H9 (cell line): Measurements from ENCODE around the gene EPS8L3. TPM values are rescaled to one million over a fixed set of nuclear protein-coding genes. Genes with fewer than 3 reads are reported as not detected.

Source experiments
- DNase-seq: peaks from one replicate; pipeline ENCODE4 v3.0.0-alpha.2; 2017
- H2AFZ ChIP-seq: one replicate; pipeline ENCODE4 v1.6.1; 2013; ENCODE audit warnings: mild to moderate bottlenecking, low read length, control low read depth, moderate library complexity
- H2AK5ac ChIP-seq: 2 replicates; pipeline ENCODE4 v1.6.1; 2013; ENCODE audit warnings: low read length, control low read depth, mixed read lengths; ENCODE audit not compliant: insufficient read length
- H2BK120ac ChIP-seq: one replicate; pipeline ENCODE4 v1.6.1; 2013; ENCODE audit warnings: low read depth, mild to moderate bottlenecking, low read length, control low read depth, inconsistent platforms; ENCODE audit not compliant: poor library complexity, severe bottlenecking
- H2BK12ac ChIP-seq: 2 replicates; pipeline ENCODE4 v1.6.1; 2013; ENCODE audit warnings: low read length, control low read depth, mixed read lengths, low read depth; ENCODE audit not compliant: insufficient read length
- H2BK15ac ChIP-seq: 2 replicates; pipeline ENCODE4 v1.6.1; 2013; ENCODE audit warnings: low read depth, low read length, control low read depth
- H2BK20ac ChIP-seq: one replicate; pipeline ENCODE4 v1.6.1; 2013; ENCODE audit warnings: low read depth, mild to moderate bottlenecking, low read length, control low read depth, inconsistent platforms; ENCODE audit not compliant: poor library complexity, severe bottlenecking
- H2BK5ac ChIP-seq: 2 replicates; pipeline ENCODE4 v1.6.1; 2013; ENCODE audit warnings: low read length, control low read depth, mixed read lengths; ENCODE audit not compliant: insufficient read length
- H3K14ac ChIP-seq: 2 replicates; pipeline ENCODE4 v1.6.1; 2013; ENCODE audit warnings: low read length, control low read depth; ENCODE audit not compliant: insufficient read depth
- H3K18ac ChIP-seq: 2 replicates; pipeline ENCODE4 v1.6.1; 2013; ENCODE audit warnings: low read depth, mild to moderate bottlenecking, mixed read lengths, low read length, control low read depth; ENCODE audit not compliant: insufficient read length
- H3K23ac ChIP-seq: 2 replicates; pipeline ENCODE4 v1.6.1; 2013; ENCODE audit warnings: low read length, control low read depth, mixed read lengths, low read depth; ENCODE audit not compliant: insufficient read length
- H3K23me2 ChIP-seq: 2 replicates; pipeline ENCODE4 v1.6.1; 2013; ENCODE audit warnings: low read depth, mild to moderate bottlenecking, mixed read lengths, low read length, control low read depth; ENCODE audit not compliant: insufficient read length, poor library complexity, severe bottlenecking
- H3K27ac ChIP-seq: 2 replicates; pipeline ENCODE4 v1.5.1; 2013; ENCODE audit warnings: low read length, control low read depth, mixed read lengths, low read depth; ENCODE audit not compliant: insufficient read length
- H3K27me3 ChIP-seq: 2 replicates; pipeline ENCODE4 v1.6.1; 2013; ENCODE audit warnings: low read length, control low read depth, inconsistent platforms; ENCODE audit not compliant: insufficient read depth
- H3K4ac ChIP-seq: 2 replicates; pipeline ENCODE4 v1.6.1; 2013; ENCODE audit warnings: low read depth, mild to moderate bottlenecking, control low read depth, inconsistent platforms, low read length, moderate library complexity
- H3K4me1 ChIP-seq: 2 replicates; pipeline ENCODE4 v1.6.1; 2013; ENCODE audit warnings: low read length, control low read depth, inconsistent platforms; ENCODE audit not compliant: insufficient read depth
- H3K4me2 ChIP-seq: 2 replicates; pipeline ENCODE4 v1.6.1; 2013; ENCODE audit warnings: low read length, control low read depth, mixed read lengths; ENCODE audit not compliant: insufficient read length, insufficient read depth
- H3K56ac ChIP-seq: 2 replicates; pipeline ENCODE4 v1.6.1; 2013; ENCODE audit warnings: low read depth, mild to moderate bottlenecking, mixed read lengths, low read length, control low read depth; ENCODE audit not compliant: insufficient read length
- H3K79me1 ChIP-seq: 2 replicates; pipeline ENCODE4 v1.6.1; 2013; ENCODE audit warnings: low read depth, mild to moderate bottlenecking, moderate library complexity, low read length, control low read depth, inconsistent platforms; ENCODE audit not compliant: insufficient read depth, poor library complexity, severe bottlenecking
- H3K79me2 ChIP-seq: 2 replicates; pipeline ENCODE4 v1.6.1; 2013; ENCODE audit warnings: low read length, control low read depth, inconsistent platforms; ENCODE audit not compliant: insufficient read depth
- H3K9ac ChIP-seq: 2 replicates; pipeline ENCODE4 v1.6.1; 2013; ENCODE audit warnings: low read length, control low read depth, mixed read lengths; ENCODE audit not compliant: insufficient read length; ENCODE audit errors: extremely low read depth
- H3K9me3 ChIP-seq: one replicate; pipeline ENCODE4 v1.6.1; 2013; ENCODE audit warnings: low read depth, low read length, inconsistent platforms; ENCODE audit not compliant: control insufficient read depth
- H3T11ph ChIP-seq: one replicate; pipeline ENCODE4 v1.6.1; 2013; ENCODE audit warnings: mild to moderate bottlenecking, low read length, control low read depth, inconsistent platforms
- H4K20me1 ChIP-seq: one replicate; pipeline ENCODE4 v1.6.1; 2013; ENCODE audit not compliant: control insufficient read depth, insufficient read length, insufficient read depth
- H4K5ac ChIP-seq: 2 replicates; pipeline ENCODE4 v1.6.1; 2013; ENCODE audit warnings: low read depth, mild to moderate bottlenecking, mixed read lengths, low read length, control low read depth; ENCODE audit not compliant: insufficient read length
- H4K8ac ChIP-seq: replicated peaks from 2 replicates; pipeline ENCODE4 v1.6.1; 2013; ENCODE audit warnings: low read length, control low read depth, mixed read lengths, low read depth; ENCODE audit not compliant: insufficient read length
- H4K91ac ChIP-seq: 2 replicates; pipeline ENCODE4 v1.6.1; 2013; ENCODE audit warnings: low read depth, mild to moderate bottlenecking, moderate library complexity, mixed read lengths, low read length, control low read depth; ENCODE audit not compliant: insufficient read length
- H3K27ac Mint-ChIP-seq, 3 experiments: 2 replicates in 2 of 3; 3 replicates in 1 of 3; pipeline ENCODE4 v1.8.0; 2020 to 2021; ENCODE audit warnings: mixed read lengths in 3 of 3, mild to moderate bottlenecking in 1 of 3, moderate library complexity in 1 of 3
- H3K27me3 Mint-ChIP-seq: 2 replicates; pipeline ENCODE4 v1.8.0; 2021; ENCODE audit warnings: low read depth, mild to moderate bottlenecking, moderate library complexity, mixed read lengths
- H3K36me3 Mint-ChIP-seq, 3 experiments: 2 replicates in 2 of 3; 3 replicates in 1 of 3; pipeline ENCODE4 v1.8.0; 2020 to 2021; ENCODE audit warnings: low read depth in 3 of 3, mixed read lengths in 3 of 3; ENCODE audit not compliant: insufficient read depth in 1 of 3
- H3K4me1 Mint-ChIP-seq, 2 experiments: 2 replicates each; pipeline ENCODE4 v1.8.0; 2020; ENCODE audit warnings: mixed read lengths in 2 of 2
- H3K4me3 Mint-ChIP-seq, 2 experiments: 2 replicates in 1 of 2; 3 replicates in 1 of 2; pipeline ENCODE4 v1.8.0; 2020 to 2021; ENCODE audit warnings: mild to moderate bottlenecking in 2 of 2, mixed read lengths in 2 of 2, moderate library complexity in 1 of 2
- H3K9me3 Mint-ChIP-seq, 2 experiments: 2 replicates in 1 of 2; 3 replicates in 1 of 2; pipeline ENCODE4 v1.8.0; 2020; ENCODE audit warnings: mild to moderate bottlenecking in 2 of 2, mixed read lengths in 2 of 2, moderate library complexity in 1 of 2
- WGBS: extraction: QIAGEN DNeasy Blood & Tissue Kit; methylation state at CpG from one replicate; pipeline ENCODE4 v1.1.7; 2013; ENCODE audit warnings: missing lambda C conversion rate, low lambda C conversion rate, mixed read lengths; ENCODE audit not compliant: insufficient read length; ENCODE audit errors: extremely low coverage; 5-methylcytosine and 5-hydroxymethylcytosine counted together
- total RNA-seq: library from RNA; stranded (reverse); gene quantifications from 2 replicates; pipeline ENCODE4 v1.2.1, GENCODE V29; 2021
- TF ChIP-seq, protein P1 (sequence below): fragments of 200-600 bp; sonication (generic); conservative IDR thresholded peaks from 3 replicates; pipeline ENCODE4 v1.8.0; 2021; ENCODE audit warnings: antibody characterized with exemption, mild to moderate bottlenecking

EPS8L3 gene
- total RNA-seq, 1 experiment from 2014 or later, result not detected

DNA sequence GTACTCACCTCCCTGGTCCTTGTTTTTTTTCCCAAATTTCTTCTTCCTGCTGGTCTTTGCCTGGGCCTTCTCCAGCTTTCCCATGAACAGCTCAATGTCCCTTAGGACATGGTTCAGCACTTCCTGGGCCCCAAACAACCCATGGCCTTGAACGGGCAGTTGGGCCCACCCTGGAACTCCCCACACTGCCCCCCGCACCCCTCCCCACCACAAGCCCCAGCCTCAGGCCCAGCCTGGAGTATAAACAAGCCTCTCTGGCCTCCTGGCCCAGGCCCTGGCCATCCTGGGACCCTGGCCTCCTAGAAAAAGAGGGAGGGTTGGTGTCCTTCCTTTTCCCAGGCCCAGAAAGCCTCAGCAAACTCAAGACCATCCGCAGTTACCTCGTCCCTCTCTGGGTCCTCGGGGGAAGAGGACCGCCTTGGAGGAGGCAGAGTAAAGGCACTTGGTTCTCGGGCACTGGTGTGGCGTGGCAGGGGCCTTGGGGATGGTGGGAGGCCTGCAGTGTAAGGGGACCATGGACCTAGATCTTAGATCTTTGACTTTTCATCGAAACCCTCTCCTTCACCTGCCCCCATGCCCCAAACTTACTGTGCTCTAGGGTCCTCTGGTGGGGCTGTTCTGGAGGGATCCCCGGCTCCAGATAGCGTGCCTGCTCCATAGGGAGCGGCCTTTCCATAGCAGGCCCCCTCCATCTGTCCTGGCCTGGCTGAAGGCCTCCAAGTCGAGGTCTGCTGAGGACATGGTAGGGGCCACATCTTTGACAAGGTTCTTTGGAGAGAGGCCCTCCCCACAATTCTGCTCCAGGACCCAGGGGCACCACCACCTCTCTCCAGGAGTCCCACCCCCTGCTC lies 5.6 kb downstream of the EPS8L3 start:
- Histone ChIP-seq H2BK120ac (no peak overlapping the region), H4K5ac (no peak overlapping the region), H2BK20ac (no peak overlapping the region), H3K23ac (no peak overlapping the region), H2BK12ac (no peak overlapping the region), H3K79me2 (no peaks in the 10 kb centered on the region), H2AK5ac (no peak overlapping the region), H4K91ac (no peak overlapping the region), H3K4ac (no peak overlapping the region), H3K14ac (no peak overlapping the region; the same call in 1 of the 2 replicates), H2BK15ac (no peak overlapping the region), H3K4me1 (no peaks in the 10 kb centered on the region), H2AFZ (no peak overlapping the region), H3K27ac (no peak overlapping the region), H3K9ac (no peak overlapping the region), H3T11ph (no peak overlapping the region), H4K20me1 (no peaks in the 10 kb centered on the region), H3K79me1 (no peaks in the 10 kb centered on the region), H3K56ac (no peak overlapping the region), H3K9me3 (no peaks in the 10 kb centered on the region), H2BK5ac (no peak overlapping the region), H3K18ac (no peak overlapping the region), H4K8ac (no peak overlapping the region), H3K27me3 (no peaks in the 10 kb centered on the region), H3K23me2 (no peaks in the 10 kb centered on the region), H3K4me2 (no peak overlapping the region)
- no peak overlapping the region for H3K4me3 Mint-ChIP-seq
- H3K4me1 Mint-ChIP-seq, result peaks cover 4 to 5% of the 10 kb centered on the region in 2 experiments; a peak in 2 of 4 replicates
- H3K27ac Mint-ChIP-seq, result no peak overlapping the region
- TF ChIP-seq, protein P1, sequence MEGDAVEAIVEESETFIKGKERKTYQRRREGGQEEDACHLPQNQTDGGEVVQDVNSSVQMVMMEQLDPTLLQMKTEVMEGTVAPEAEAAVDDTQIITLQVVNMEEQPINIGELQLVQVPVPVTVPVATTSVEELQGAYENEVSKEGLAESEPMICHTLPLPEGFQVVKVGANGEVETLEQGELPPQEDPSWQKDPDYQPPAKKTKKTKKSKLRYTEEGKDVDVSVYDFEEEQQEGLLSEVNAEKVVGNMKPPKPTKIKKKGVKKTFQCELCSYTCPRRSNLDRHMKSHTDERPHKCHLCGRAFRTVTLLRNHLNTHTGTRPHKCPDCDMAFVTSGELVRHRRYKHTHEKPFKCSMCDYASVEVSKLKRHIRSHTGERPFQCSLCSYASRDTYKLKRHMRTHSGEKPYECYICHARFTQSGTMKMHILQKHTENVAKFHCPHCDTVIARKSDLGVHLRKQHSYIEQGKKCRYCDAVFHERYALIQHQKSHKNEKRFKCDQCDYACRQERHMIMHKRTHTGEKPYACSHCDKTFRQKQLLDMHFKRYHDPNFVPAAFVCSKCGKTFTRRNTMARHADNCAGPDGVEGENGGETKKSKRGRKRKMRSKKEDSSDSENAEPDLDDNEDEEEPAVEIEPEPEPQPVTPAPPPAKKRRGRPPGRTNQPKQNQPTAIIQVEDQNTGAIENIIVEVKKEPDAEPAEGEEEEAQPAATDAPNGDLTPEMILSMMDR, result no peak
- WGBS, result no CpG with 5 or more reads among the region's 13 CpGs
- no peak for DNase-seq
- H3K27me3 Mint-ChIP-seq, result peaks cover 3% of the 10 kb centered on the region; the same call in 1 of the 2 replicates
- no peaks in the 10 kb centered on the region for H3K36me3 Mint-ChIP-seq
- no peaks in the 10 kb centered on the region for H3K9me3 Mint-ChIP-seq
